BJ (cell line): ENCODE measurements around the gene UQCRH. TPM values are rescaled to one million over a fixed set of nuclear protein-coding genes. Genes with fewer than 3 reads are reported as not detected.
A peak's percentile ranks its signal among the peaks of the same experiment; 100 is the strongest.

Experiments
- CTCF ChIA-PET: fragments of 350-600 bp; formaldehyde crosslinking; extraction: SDS; loops from one replicate; lab custom pipeline; 2021; ENCODE audit warnings: antibody characterized with exemption, inconsistent platforms; lab: Yijun Ruan, JAX
- POLR2A ChIA-PET: fragments of 300-600 bp; sonication (Branson Sonifier 250); formaldehyde crosslinking; extraction: SDS; loops from one replicate; lab custom pipeline; 2021; ENCODE audit warnings: antibody characterized with exemption; lab: Charles Lee
- DNase-seq: peaks from one replicate; pipeline ENCODE4 v3.0.0-alpha.2; 2011; ENCODE audit warnings: low read depth
- H3K27me3 ChIP-seq: 2 replicates; pipeline ENCODE4 v1.6.0; 2011; ENCODE audit warnings: low read length; ENCODE audit not compliant: control insufficient read depth, insufficient read depth
- H3K36me3 ChIP-seq: 2 replicates; pipeline ENCODE4 v1.5.1; 2011; ENCODE audit warnings: low read length; ENCODE audit not compliant: control insufficient read depth, insufficient read depth
- H3K4me3 ChIP-seq: 2 replicates; pipeline ENCODE4 v1.5.1; 2011; ENCODE audit warnings: low read depth, mild to moderate bottlenecking, control low read depth, low read length
- CTCF ChIP-seq: IDR thresholded peaks from 2 replicates; pipeline ENCODE4 v1.5.1; 2011; ENCODE audit warnings: low read depth, mild to moderate bottlenecking, control low read depth, inconsistent platforms, low read length, moderate library complexity; ENCODE audit not compliant: insufficient read depth
- polyA minus RNA-seq: library from RNA; depleted of rRNA, polyadenylated mRNA; stranded (reverse); fragments of >200 nt; gene quantifications from 2 replicates; pipeline ENCODE4 v1.2.3, GENCODE V29; 2011; rRNA and poly(A)+ RNA removed
- polyA plus RNA-seq: library from polyadenylated mRNA; depleted of rRNA; stranded (reverse); fragments of >200 nt; gene quantifications from 2 replicates; pipeline ENCODE4 v1.2.3, GENCODE V29; 2011; rRNA removed

Gene UQCRH
- polyA plus RNA-seq (188 and 449 TPM in 2 replicates), polyA minus RNA-seq (33.4 and 47.9 TPM in 2 replicates)

GRCh38 chr1:46303038-46303871 lies at the start of gene UQCRH, which contains the start of gene LRRC41:
Gene UQCRH, plus strand, starts transcription at chr1:46303698. Its CDS starts 69 bp downstream, at chr1:46303767.
Gene LRRC41, minus strand, starts transcription at chr1:46303616. Its CDS starts 294 bp downstream, at chr1:46303322.
- Histone ChIP-seq H3K4me3 (peak within 1 kb of the TSS; percentile 92), H3K27me3 (no peaks in the 10 kb centered on the region), H3K36me3 (no peaks in the 10 kb centered on the region; the same call in 1 of the 2 replicates)
- DNase-seq: peak; percentile 84
- TF ChIP-seq CTCF: peak; percentile 23; the same call in 1 of the 2 replicates
- ChIA-PET POLR2A (interaction anchor here (0.6 to 0.7 kb wide), 2 partner anchors 56 to 101 kb away, joined by 3 to 4 read pairs; no protein-coding TSS in a partner anchor), CTCF (interaction anchor here (0.8 to 1.5 kb wide), 6 partner anchors 11 to 80 kb away, joined by 3 to 6 read pairs (median 4); no protein-coding TSS in a partner anchor)

- H3K27me3 ChIP-seq: no peaks in the 10 kb centered on the region
- H3K36me3 ChIP-seq: no peaks in the 10 kb centered on the region; the same call in 1 of the 2 replicates
- POLR2A ChIA-PET: no interaction called here
- CTCF ChIA-PET: interaction anchor here (1.0 to 1.5 kb wide), 4 partner anchors 8 to 79 kb away, joined by 3 to 4 read pairs (median 3); partner anchors contain the start of gene RAD54L
- TF ChIP-seq CTCF: no peak
- no peak for DNase-seq
- no peak overlapping the region for H3K4me3 ChIP-seq
These were observed 48.8 kb upstream of the UQCRH start for GRCh38 chr1:46254668-46255067.

GRCh38 chr1:46256523-46256922 lies 47.0 kb upstream of the UQCRH start:
- CTCF ChIA-PET: no interaction called here
- no peak for DNase-seq

GRCh38 chr1:46262508-46262907 lies 41.0 kb upstream of the UQCRH start:
- TF ChIP-seq CTCF: no peak
- CTCF ChIA-PET: no interaction called here
- Histone ChIP-seq H3K4me3 (no peak overlapping the region), H3K36me3 (no peaks in the 10 kb centered on the region; the same call in none of the 2 replicates), H3K27me3 (no peaks in the 10 kb centered on the region)
- DNase-seq: no peak
- POLR2A ChIA-PET: no interaction called here

More at GRCh38 chr1:46256523-46256922, 47.0 kb upstream of the UQCRH start:
- H3K4me3 ChIP-seq: no peak overlapping the region
- no peaks in the 10 kb centered on the region; the same call in none of the 2 replicates for H3K36me3 ChIP-seq
- POLR2A ChIA-PET: no interaction called here
- no peak for TF ChIP-seq CTCF
- H3K27me3 ChIP-seq: no peaks in the 10 kb centered on the region

GRCh38 chr1:46263146-46263545 lies 40.4 kb upstream of the UQCRH start:
- POLR2A ChIA-PET: no interaction called here

More at GRCh38 chr1:46263146-46263545, 40.4 kb upstream of the UQCRH start:
- TF ChIP-seq CTCF: no peak
- DNase-seq: no peak
- CTCF ChIA-PET: no interaction called here
- H3K4me3 ChIP-seq: no peak overlapping the region
- H3K36me3 ChIP-seq: no peaks in the 10 kb centered on the region; the same call in none of the 2 replicates
- H3K27me3 ChIP-seq: no peaks in the 10 kb centered on the region
